ENCODE results near the gene GABRG2. TPM values are rescaled to one million over a fixed set of nuclear protein-coding genes. Genes with fewer than 3 reads are reported as not detected.

GABRG2 gene
- polyA plus RNA-seq, 1 donor, result not detected

- no peak for DNase-seq (ENCODE audit: low read depth)
These were observed 122.1 kb downstream of the GABRG2 start for GRCh38 chr5:162189719-162190118.

GRCh38 chr5:162193012-162193411 is 125.4 kb downstream of the GABRG2 start:
- DNase-seq (ENCODE audit: low read depth), result no peak

- no peak for DNase-seq (ENCODE audit: low read depth)
These were observed 128.8 kb downstream of the GABRG2 start for GRCh38 chr5:162196351-162196750.

- no peak for DNase-seq (ENCODE audit: low read depth)
These were observed 134.8 kb downstream of the GABRG2 start for GRCh38 chr5:162202285-162202880.

Other genes with a start within 250 kb of the GABRG2 start
- gene GABRA1, start 219.7 kb upstream of the GABRG2 start, polyA plus RNA-seq (ENCODE audit: insufficient read length), result not detected